ENCODE data around the gene MRPL51. TPM values are rescaled to one million over a fixed set of nuclear protein-coding genes. Genes with fewer than 3 reads are reported as not detected.

The MRPL51 gene
- total RNA-seq, 2 experiments from 2014 or later = 232 to 275 TPM

DNA sequence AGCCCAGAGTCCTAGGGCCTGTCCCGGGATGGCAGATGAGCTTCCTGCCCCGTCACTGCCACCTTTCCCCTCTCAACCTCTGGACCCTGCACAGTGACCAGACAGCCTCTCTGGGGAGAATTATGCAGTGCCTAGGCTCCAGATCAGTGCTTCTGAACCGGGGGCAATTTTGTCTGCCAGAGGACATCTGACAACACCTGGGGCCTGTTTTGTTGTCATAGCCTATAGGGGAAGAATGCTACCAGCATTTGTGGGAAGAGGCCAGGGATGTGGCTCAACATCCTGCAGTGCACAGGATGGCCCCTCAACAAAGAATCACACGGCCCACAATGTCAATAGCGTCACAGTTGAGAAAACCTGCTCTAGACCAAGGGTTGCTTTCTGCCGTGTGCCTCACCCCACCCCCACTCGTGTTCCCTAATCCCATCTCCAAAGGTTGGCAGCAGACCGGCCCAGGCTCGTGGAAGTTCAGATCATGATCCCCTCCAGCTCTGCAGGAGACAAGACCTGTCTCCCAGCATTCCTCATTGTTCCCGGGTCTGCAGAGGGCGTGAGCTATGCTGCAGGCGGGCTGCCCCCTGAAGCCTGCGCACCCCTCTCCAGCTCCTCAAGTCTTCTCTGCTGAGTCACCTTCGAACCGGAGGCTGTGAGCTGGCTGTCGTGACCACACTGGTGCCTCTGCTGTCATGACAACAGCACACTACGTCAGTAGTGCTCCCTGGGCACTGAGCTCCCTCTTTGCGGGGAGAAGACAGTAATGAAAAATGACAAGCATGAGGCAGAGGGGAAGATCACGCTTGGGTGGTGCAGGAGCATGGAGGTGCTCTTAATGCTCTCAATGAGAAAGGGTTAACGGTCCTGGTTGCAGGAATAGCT, 39.2 kb upstream of the MRPL51 start:
- Mint-ChIP-seq H3K27me3 (no peaks in the 10 kb centered on the region), H3K4me3 (peak overlapping the region; percentile 98), H3K4me1 (peaks cover 30% of the 10 kb centered on the region), H3K36me3 (ENCODE audit: low read depth) (peaks cover 86% of the 10 kb centered on the region), H3K27ac (peak overlapping the region; percentile 97), H3K9me3 (ENCODE audit: low read depth) (no peaks in the 10 kb centered on the region)
- CTCF ChIA-PET = interaction anchor here (0.6 to 1.8 kb wide), 12 partner anchors 13 to 245 kb away, joined by 3 to 12 read pairs (median 4); partner anchors contain the start of gene MLF2
- ATAC-seq = peak; percentile 65
- POLR2A ChIA-PET = interaction anchor here (0.6 to 1.7 kb wide), 22 partner anchors 9 to 249 kb away, joined by 3 to 14 read pairs (median 4); partner anchors contain the start of genes CD27, MLF2, MRPL51 and VAMP1
- intact Hi-C loops (cut with DNase I, micrococcal nuclease) = loop anchor here (1.0 to 10.0 kb wide), 6 partner anchors 38 to 1403 kb away; partner anchors contain the start of genes NCAPD2 (in 1 of the 2), PTPN6 (in 1 of the 2), SLC2A3 (in 1 of the 2) and VAMP1 (in 1 of the 2)
- DNase-seq = peak; percentile 94

DNA sequence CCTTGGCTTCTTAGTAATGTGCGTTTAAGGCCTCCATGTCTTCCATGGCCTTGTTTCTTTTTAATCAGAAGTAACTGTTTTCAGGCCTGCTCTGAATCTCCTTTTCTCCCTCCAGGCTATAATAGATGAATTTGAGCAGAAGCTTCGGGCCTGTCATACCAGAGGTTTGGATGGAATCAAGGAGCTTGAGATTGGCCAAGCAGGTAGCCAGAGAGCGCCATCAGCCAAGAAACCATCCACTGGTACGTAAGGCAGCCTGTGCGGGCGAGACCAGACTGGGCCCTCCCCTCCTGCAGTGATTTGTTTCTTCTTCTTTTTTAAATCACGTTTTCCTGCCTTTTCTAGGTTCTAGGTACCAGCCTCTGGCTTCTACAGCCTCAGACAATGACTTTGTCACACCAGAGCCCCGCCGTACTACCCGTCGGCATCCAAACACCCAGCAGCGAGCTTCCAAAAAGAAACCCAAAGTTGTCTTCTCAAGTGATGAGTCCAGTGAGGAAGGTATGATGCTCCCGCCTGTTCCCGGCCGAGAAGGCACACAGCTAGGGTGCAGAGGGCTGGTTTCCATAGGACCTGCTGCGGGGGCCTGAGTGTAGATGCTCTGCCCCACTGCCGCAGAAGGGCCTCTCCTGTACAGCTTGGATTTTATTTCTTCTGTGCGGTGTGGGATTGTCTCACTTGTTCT, 37.7 kb upstream of the MRPL51 start:
- no peak for ATAC-seq
- peaks cover 20% of the 10 kb centered on the region for H3K4me1 Mint-ChIP-seq
- H3K27ac Mint-ChIP-seq = peak overlapping the region; percentile 63
- H3K27me3 Mint-ChIP-seq = no peaks in the 10 kb centered on the region
- intact Hi-C loops (cut with DNase I, micrococcal nuclease) = loop anchor here (5.0 to 10.0 kb wide), 3 partner anchors 193 to 1404 kb away; partner anchors contain the start of genes PTPN6 (in 1 of the 2) and SLC2A3 (in 1 of the 2)
- H3K4me3 Mint-ChIP-seq = no peak overlapping the region
- POLR2A ChIA-PET = no interaction called here
- peaks cover 86% of the 10 kb centered on the region for H3K36me3 Mint-ChIP-seq (ENCODE audit: low read depth)
- CTCF ChIA-PET = interaction anchor here (0.7 to 1.2 kb wide), 2 partner anchors 19 to 61 kb away, joined by 4 read pairs; partner anchors contain the start of gene VAMP1
- no peaks in the 10 kb centered on the region for H3K9me3 Mint-ChIP-seq (ENCODE audit: low read depth)
- DNase-seq = no peak

DNA sequence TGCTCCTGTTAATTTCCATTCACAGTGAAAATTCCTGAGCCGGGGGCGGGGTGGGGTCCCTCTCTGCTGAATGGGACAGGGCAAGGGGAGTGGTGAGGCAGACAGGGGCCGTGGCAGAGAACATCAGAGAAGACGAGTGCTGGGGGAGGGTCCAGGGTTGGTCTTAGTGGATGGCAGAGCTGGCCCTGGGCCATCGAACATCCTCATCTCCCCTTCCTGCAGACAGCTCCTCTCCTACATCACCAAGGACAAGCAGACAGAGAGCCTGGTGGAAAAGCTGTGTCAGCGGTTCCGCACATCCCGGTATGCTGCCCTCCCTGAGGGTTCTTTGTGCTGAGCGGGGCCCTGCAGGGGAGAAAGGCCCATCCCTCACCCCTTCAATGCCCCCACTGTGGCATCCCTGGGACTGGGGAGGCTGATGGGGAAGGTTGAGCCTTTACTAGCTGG, 36.3 kb upstream of the MRPL51 start:
- ChIA-PET POLR2A (interaction anchor here (1.4 kb wide), 1 partner anchor 32 kb away, joined by 3 read pairs; no protein-coding TSS in a partner anchor), CTCF (interaction anchor here (0.8 to 1.6 kb wide), 2 partner anchors 9 to 35 kb away, joined by 3 to 8 read pairs; no protein-coding TSS in a partner anchor)
- no peak overlapping the region for H3K27ac Mint-ChIP-seq
- intact Hi-C loops (cut with DNase I, micrococcal nuclease) = no loop called here
- H3K9me3 Mint-ChIP-seq (ENCODE audit: low read depth) = no peaks in the 10 kb centered on the region
- H3K4me1 Mint-ChIP-seq = peaks cover 20% of the 10 kb centered on the region
- DNase-seq (no peak), ATAC-seq (no peak)
- no peaks in the 10 kb centered on the region for H3K27me3 Mint-ChIP-seq
- H3K4me3 Mint-ChIP-seq = no peak overlapping the region
- peaks cover 84% of the 10 kb centered on the region for H3K36me3 Mint-ChIP-seq (ENCODE audit: low read depth)

DNA sequence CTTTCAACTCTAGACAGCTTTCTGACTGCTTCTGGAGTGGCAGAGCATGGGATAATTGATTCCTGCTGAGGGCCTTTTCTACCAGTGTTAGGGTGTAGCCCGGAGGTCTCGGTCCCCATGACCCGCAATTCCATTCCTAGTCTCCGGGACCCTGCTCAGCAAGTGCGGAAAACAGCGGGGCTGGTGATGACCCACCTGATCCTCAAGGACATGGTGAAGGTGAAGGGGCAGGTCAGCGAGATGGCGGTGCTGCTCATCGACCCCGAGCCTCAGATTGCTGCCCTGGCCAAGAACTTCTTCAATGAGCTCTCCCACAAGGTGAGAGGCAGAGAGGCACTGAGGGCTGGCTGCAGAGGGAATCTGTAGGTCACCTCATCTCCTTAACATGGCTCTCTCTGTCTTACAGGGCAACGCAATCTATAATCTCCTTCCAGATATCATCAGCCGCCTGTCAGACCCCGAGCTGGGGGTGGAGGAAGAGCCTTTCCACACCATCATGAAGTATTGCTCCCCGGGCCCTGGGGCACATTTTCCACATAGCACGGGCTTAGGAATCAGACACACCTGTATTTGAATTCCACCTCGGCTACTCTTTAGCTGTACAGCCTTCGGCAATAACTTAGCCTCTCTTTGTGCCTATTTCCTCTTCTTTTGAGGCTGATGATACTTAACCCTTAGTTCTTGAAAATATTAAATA, 35.6 kb upstream of the MRPL51 start:
- intact Hi-C loops (cut with DNase I, micrococcal nuclease) = no loop called here
- Mint-ChIP-seq H3K4me3 (no peak overlapping the region), H3K4me1 (peaks cover 20% of the 10 kb centered on the region), H3K9me3 (ENCODE audit: low read depth) (no peaks in the 10 kb centered on the region), H3K36me3 (ENCODE audit: low read depth) (peaks cover 85% of the 10 kb centered on the region), H3K27ac (no peak overlapping the region), H3K27me3 (no peaks in the 10 kb centered on the region)
- ATAC-seq (no peak), DNase-seq (no peak)
- ChIA-PET POLR2A (interaction anchor here (1.4 kb wide), 1 partner anchor 32 kb away, joined by 3 read pairs; no protein-coding TSS in a partner anchor), CTCF (interaction anchor here (0.8 to 1.6 kb wide), 2 partner anchors 9 to 34 kb away, joined by 3 to 8 read pairs; no protein-coding TSS in a partner anchor)

DNA sequence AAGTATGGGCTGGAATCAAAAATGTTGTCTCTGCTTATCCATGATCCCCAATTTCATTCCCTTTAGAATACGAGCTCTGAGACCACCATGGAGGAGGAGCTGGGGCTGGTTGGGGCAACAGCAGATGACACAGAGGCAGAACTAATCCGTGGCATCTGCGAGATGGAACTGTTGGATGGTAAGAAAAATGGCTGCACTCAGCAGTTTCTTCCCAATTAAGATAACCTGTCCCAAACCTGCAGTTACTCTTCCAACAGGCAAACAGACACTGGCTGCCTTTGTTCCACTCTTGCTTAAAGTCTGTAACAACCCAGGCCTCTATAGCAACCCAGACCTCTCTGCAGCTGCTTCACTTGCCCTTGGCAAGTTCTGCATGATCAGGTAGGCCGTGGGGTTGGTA, 34.6 kb upstream of the MRPL51 start:
- no peak for DNase-seq
- H3K9me3 Mint-ChIP-seq (ENCODE audit: low read depth) = no peaks in the 10 kb centered on the region
- no peak for ATAC-seq
- no peak overlapping the region for H3K27ac Mint-ChIP-seq
- CTCF ChIA-PET = interaction anchor here (0.7 to 1.6 kb wide), 2 partner anchors 10 to 36 kb away, joined by 3 to 8 read pairs; no protein-coding TSS in a partner anchor
- intact Hi-C loops (cut with DNase I, micrococcal nuclease) = loop anchor here in 1 of 2 experiments (2.0 kb wide), 1 partner anchor 17 kb away; no protein-coding TSS in a partner anchor
- H3K4me1 Mint-ChIP-seq = peaks cover 16% of the 10 kb centered on the region
- no peak overlapping the region for H3K4me3 Mint-ChIP-seq
- H3K36me3 Mint-ChIP-seq (ENCODE audit: low read depth) = peaks cover 87% of the 10 kb centered on the region
- H3K27me3 Mint-ChIP-seq = no peaks in the 10 kb centered on the region
- POLR2A ChIA-PET = no interaction called here

DNA sequence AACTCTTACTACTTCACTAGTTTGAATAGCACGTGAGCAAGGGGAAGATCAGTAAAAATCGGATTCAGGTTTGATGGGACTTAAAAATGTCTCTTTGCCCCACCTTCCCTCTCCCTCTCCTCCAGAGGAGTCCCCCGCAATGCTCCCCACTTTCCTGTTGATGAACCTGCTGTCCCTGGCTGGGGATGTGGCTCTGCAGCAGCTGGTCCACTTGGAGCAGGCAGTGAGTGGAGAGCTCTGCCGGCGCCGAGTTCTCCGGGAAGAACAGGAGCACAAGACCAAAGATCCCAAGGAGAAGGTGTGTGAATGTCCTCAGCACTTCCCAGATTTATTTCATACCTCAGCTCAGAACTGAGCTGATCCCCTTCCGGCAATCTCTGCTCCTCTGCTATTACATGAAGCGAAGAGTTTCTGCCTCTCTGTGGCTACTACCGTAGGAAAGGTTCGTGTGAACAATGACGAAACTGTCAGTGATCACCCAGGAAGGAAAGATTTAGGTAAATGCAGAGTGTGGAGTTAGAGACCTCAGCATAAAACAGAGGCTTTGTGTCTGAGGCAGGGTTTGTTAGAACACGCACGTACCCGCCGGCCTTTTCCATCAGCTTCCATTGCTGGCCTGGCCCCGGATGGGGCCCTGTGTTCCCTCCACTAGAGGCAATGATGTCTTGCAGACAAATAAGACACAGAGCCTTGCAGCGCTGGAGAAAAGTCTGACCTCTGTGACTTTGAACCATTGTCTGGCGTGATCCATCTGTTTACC, 33.9 kb upstream of the MRPL51 start:
- no peak overlapping the region for H3K4me3 Mint-ChIP-seq
- no peak overlapping the region for H3K27ac Mint-ChIP-seq
- peaks cover 8% of the 10 kb centered on the region for H3K4me1 Mint-ChIP-seq
- H3K9me3 Mint-ChIP-seq (ENCODE audit: low read depth) = no peaks in the 10 kb centered on the region
- DNase-seq (no peak), ATAC-seq (no peak)
- intact Hi-C loops (cut with DNase I, micrococcal nuclease) = loop anchor here in 1 of 2 experiments (2.0 kb wide), 1 partner anchor 16 kb away; no protein-coding TSS in a partner anchor
- peaks cover 85% of the 10 kb centered on the region for H3K36me3 Mint-ChIP-seq (ENCODE audit: low read depth)
- CTCF ChIA-PET = no interaction called here
- no peaks in the 10 kb centered on the region for H3K27me3 Mint-ChIP-seq
- POLR2A ChIA-PET = no interaction called here

DNA sequence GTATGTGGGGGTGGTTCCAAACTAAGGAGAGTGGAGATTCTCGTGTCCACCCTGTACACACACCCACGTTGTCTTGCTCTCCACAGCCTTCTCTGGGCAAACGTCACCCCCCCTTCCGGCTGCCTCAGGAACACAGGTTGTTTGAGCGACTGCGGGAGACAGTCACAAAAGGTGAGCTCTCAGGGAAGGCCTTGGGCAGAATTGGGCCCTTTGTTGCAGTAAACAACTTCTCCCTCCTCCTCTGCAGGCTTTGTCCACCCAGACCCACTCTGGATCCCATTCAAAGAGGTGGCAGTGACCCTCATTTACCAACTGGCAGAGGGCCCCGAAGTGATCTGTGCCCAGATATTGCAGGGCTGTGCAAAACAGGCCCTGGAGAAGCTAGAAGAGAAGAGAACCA, 33.1 kb upstream of the MRPL51 start:
- ATAC-seq (no peak), DNase-seq (no peak)
- intact Hi-C loops (cut with DNase I, micrococcal nuclease) = loop anchor here in 1 of 2 experiments (2.0 kb wide), 1 partner anchor 15 kb away; no protein-coding TSS in a partner anchor
- H3K9me3 Mint-ChIP-seq (ENCODE audit: low read depth) = no peaks in the 10 kb centered on the region
- H3K36me3 Mint-ChIP-seq (ENCODE audit: low read depth) = peaks cover 88% of the 10 kb centered on the region
- ChIA-PET CTCF (no interaction called here), POLR2A (no interaction called here)
- peaks cover 5% of the 10 kb centered on the region for H3K4me1 Mint-ChIP-seq
- H3K27ac Mint-ChIP-seq = no peak overlapping the region
- no peaks in the 10 kb centered on the region for H3K27me3 Mint-ChIP-seq
- H3K4me3 Mint-ChIP-seq = no peak overlapping the region

DNA sequence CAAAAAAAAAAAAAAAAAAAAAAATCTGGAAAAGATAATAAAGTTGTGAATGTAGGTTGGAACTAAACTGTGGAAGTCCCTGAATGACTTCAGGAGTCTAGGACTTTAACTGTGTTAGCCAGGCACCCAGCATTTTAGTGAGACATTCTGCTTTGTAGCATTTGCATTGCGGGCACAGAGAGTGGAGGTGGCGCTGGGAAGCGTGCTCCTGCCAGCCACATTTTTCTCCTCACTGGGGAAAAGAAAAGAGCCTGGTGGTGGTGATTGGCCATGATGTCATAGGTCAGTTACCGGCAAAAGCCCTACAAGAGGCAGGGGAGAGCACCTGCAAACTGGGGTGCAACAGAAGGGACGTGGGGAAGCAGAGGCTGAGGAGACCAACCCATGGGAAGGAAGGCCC, 31.6 kb upstream of the MRPL51 start:
- Mint-ChIP-seq H3K4me1 (no peaks in the 10 kb centered on the region), H3K9me3 (ENCODE audit: low read depth) (no peaks in the 10 kb centered on the region), H3K27me3 (no peaks in the 10 kb centered on the region), H3K4me3 (no peak overlapping the region), H3K36me3 (ENCODE audit: low read depth) (peaks cover 84% of the 10 kb centered on the region), H3K27ac (peak overlapping the region; percentile 12)
- ChIA-PET POLR2A (no interaction called here), CTCF (interaction anchor here (1.3 kb wide), 1 partner anchor 13 kb away, joined by 4 read pairs; no protein-coding TSS in a partner anchor)
- ATAC-seq (no peak), DNase-seq (no peak)
- intact Hi-C loops (cut with DNase I, micrococcal nuclease) = no loop called here

DNA sequence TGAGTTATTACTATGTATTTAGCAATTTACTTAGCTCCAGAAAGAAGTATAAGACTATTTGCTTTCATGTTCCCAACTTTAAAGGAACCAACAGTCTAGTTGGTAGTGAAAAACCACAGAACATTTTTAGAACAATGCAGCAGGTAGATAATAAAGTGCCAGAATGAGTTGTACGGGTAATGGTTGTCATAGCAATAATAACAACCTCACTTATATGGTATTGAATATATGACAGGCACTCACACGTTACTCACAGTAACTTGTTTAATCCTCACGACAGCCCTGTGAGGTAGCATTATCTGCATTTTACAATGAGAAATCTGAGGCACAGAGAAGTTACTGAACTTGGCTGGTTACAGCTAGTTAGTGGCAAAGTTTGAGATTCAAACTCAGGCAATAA, 30.6 kb upstream of the MRPL51 start:
- H3K4me1 Mint-ChIP-seq = no peaks in the 10 kb centered on the region
- no peak overlapping the region for H3K27ac Mint-ChIP-seq
- no peaks in the 10 kb centered on the region for H3K27me3 Mint-ChIP-seq
- H3K36me3 Mint-ChIP-seq (ENCODE audit: low read depth) = peaks cover 82% of the 10 kb centered on the region
- ChIA-PET POLR2A (no interaction called here), CTCF (interaction anchor here (1.3 kb wide), 1 partner anchor 14 kb away, joined by 4 read pairs; no protein-coding TSS in a partner anchor)
- H3K4me3 Mint-ChIP-seq = no peak overlapping the region
- ATAC-seq = peak; percentile 30
- DNase-seq = no peak
- intact Hi-C loops (cut with DNase I, micrococcal nuclease) = no loop called here
- H3K9me3 Mint-ChIP-seq (ENCODE audit: low read depth) = no peaks in the 10 kb centered on the region

DNA sequence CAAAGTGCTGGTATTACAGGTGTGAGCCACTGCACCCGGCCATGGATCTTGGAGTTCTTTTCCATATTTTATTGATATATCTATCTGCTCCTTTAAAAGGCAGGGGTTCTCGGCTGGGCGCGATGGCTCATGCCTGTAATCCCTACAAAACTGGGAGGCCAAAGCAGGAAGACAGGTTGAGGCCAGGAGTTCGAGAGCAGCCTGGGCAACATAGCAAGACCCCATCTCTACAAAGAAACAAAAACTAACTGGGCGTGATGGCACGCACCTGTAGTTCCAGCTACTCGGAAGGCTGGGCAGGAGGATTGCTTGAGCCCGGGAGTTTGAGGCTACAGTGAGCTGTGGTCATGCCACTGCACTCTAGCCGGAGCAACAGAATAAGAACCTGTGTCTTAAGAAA, 29.1 kb upstream of the MRPL51 start:
- intact Hi-C loops (cut with DNase I, micrococcal nuclease) = no loop called here
- DNase-seq (no peak), ATAC-seq (no peak)
- H3K36me3 Mint-ChIP-seq (ENCODE audit: low read depth) = peaks cover 79% of the 10 kb centered on the region
- POLR2A ChIA-PET = interaction anchor here (0.7 kb wide), 1 partner anchor 87 kb away, joined by 3 read pairs; no protein-coding TSS in a partner anchor
- CTCF ChIA-PET = interaction anchor here (1.5 kb wide), 1 partner anchor 10 kb away, joined by 5 read pairs; no protein-coding TSS in a partner anchor
- H3K27me3 Mint-ChIP-seq = no peaks in the 10 kb centered on the region
- no peaks in the 10 kb centered on the region for H3K9me3 Mint-ChIP-seq (ENCODE audit: low read depth)
- no peak overlapping the region for H3K4me3 Mint-ChIP-seq
- no peaks in the 10 kb centered on the region for H3K4me1 Mint-ChIP-seq
- no peak overlapping the region for H3K27ac Mint-ChIP-seq
